Purkinje cell (primary cell): ENCODE measurements around the gene CPNE2. TPM values are rescaled to one million over a fixed set of nuclear protein-coding genes. Genes with fewer than 3 reads are reported as not detected.

Experiments used
- polyA plus RNA-seq: library from polyadenylated mRNA; unstranded; fragments of >200 nt; fragmentation: Nextera tagmentation; gene quantifications from 2 replicates; pipeline ENCODE4 v1.2.1, GENCODE V29; 2014

The CPNE2 gene
- polyA plus RNA-seq: 3.3 and 9.6 TPM in 2 replicates

DNA sequence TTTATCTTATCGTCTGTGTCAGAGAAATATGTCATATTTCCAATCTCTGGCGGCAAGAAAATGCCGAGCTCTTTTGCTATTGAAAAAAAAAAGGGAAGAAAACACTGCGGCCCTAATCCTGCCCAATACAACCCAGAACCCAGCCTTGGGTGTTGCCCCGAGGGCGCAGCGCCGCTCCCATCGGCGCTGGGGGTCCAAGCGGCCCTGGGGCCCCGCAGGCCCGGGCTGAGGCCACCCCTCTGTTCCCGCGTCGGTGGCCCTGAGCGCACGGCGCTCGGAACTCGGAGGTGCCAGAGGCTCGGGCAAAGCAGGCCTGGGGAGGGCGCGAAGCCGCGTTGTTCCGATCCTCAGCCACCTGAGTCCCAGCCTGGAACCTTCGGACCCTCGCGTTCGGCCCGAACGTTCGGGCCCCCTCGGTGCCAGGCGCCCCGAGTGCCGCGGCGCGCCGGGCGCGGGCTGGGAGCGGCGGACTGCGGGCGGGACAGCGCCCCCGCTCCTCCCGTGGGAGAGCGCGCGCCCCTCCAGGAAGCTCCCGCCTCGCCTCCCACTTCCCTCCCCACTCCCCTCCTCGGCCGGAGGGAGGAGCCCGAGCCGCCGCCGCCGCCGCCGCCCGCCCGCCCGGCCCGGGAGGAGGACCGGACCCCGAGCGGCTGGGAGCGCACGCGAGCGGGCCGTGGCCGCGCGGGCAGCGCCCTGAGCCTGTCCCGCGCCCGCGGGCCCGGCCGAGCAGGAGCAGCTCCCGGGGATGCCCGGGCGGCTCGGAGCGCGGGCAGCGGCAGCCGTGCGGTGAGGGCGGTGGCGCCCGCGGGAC, at the start of gene CPNE2:
Gene CPNE2, plus strand, starts transcription at position 609 of the 811 bp plus-strand sequence. CDS start 18,160 bp downstream, outside the sequence.

DNA sequence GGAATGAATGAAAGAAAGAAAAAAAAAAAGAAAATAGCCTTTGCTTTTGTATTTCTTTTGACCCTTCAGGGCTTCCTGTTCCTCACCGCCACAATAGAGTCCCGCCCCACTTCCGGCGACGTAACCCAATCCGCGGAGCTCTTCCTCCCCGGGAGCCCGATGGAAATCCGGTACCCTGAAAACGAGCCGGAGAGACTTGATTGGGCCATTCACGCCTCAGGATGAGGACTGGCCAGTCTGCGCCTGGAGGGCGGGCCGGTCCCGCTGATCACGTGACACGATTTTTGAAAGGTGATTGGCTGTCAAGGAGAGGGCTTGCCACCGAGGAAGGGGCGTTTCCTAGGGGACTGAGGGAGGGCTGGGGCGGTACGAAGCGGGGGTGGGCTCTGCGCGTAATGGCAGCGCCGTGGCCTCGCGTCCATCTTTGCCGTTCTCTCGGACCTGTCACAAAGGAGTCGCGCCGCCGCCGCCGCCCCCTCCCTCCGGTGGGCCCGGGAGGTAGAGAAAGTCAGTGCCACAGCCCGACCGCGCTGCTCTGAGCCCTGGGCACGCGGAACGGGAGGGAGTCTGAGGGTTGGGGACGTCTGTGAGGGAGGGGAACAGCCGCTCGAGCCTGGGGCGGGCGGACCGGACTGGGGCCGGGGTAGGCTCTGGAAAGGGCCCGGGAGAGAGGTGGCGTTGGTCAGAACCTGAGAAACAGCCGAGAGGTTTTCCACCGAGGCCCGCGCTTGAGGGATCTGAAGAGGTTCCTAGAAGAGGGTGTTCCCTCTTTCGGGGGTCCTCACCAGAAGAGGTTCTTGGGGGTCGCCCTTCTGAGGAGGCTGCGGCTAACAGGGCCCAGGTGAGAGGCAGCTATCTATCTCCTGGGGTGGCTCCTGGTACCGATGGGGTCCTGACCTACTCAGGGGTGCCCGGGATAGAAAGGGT, 93.8 kb downstream of the CPNE2 start, which contains the start of the genes PSME3IP1 and RSPRY1:
Gene PSME3IP1, minus strand, starts transcription at position 95 of the 927 bp plus-strand sequence. CDS start 12,185 bp downstream, outside the sequence.
Gene RSPRY1, plus strand, starts transcription at position 385 of the 927 bp plus-strand sequence. CDS start 18,330 bp downstream, outside the sequence.

Other genes starting within 250 kb of the CPNE2 start
- gene SLC12A3, start 227.4 kb upstream of the CPNE2 start, polyA plus RNA-seq: 0.09 and 0.20 TPM in 2 replicates
- gene HERPUD1, start 160.4 kb upstream of the CPNE2 start, polyA plus RNA-seq: 71.8 and 87.9 TPM in 2 replicates
- gene CETP, start 130.6 kb upstream of the CPNE2 start, polyA plus RNA-seq: not detected in 2 replicates
- 1.1 and 3.2 TPM in 2 replicates for gene NLRC5, start 103.0 kb upstream of the CPNE2 start, polyA plus RNA-seq
- 58.1 and 67.8 TPM in 2 replicates for gene PSME3IP1, start 93.5 kb downstream of the CPNE2 start, polyA plus RNA-seq
- gene RSPRY1, start 93.7 kb downstream of the CPNE2 start, polyA plus RNA-seq: 19.3 and 21.3 TPM in 2 replicates
- 28.9 and 35.2 TPM in 2 replicates for gene ARL2BP, start 152.7 kb downstream of the CPNE2 start, polyA plus RNA-seq
- gene PLLP, start 192.1 kb downstream of the CPNE2 start, polyA plus RNA-seq: 0.55 and 1.4 TPM in 2 replicates